ENCODE data around the gene WASF2. TPM values are rescaled to one million over a fixed set of nuclear protein-coding genes. Genes with fewer than 3 reads are reported as not detected.

Gene WASF2
- total RNA-seq, 3 donors from 2014 or later: 41.6 to 93.5 (median 43.2) TPM

GRCh38 chr1:27400082-27400962 is 89.6 kb downstream of the WASF2 start:
- Histone ChIP-seq H3K9me3 (no peaks in the 10 kb centered on the region), H3K27ac (no peak overlapping the region), H3K4me3 (no peak overlapping the region), H3K36me3 (no peaks in the 10 kb centered on the region), H3K4me1 (peaks cover 9 to 39% of the 10 kb centered on the region in 2 donors), H3K27me3 (no peaks in the 10 kb centered on the region)
- TF ChIP-seq POLR2AphosphoS5 (IDR thresholded peaks at IDR 0.05) (no peak), CTCF (IDR thresholded peaks at IDR 0.05) (no peak), POLR2A (IDR thresholded peaks at IDR 0.05) (no peak)
- intact Hi-C loops (cut with DNase I; ENCODE audit: low total_unique reads): no loop called here
- DNase-seq (ENCODE audit: low spot score in 2 of 2): no peak

DNA sequence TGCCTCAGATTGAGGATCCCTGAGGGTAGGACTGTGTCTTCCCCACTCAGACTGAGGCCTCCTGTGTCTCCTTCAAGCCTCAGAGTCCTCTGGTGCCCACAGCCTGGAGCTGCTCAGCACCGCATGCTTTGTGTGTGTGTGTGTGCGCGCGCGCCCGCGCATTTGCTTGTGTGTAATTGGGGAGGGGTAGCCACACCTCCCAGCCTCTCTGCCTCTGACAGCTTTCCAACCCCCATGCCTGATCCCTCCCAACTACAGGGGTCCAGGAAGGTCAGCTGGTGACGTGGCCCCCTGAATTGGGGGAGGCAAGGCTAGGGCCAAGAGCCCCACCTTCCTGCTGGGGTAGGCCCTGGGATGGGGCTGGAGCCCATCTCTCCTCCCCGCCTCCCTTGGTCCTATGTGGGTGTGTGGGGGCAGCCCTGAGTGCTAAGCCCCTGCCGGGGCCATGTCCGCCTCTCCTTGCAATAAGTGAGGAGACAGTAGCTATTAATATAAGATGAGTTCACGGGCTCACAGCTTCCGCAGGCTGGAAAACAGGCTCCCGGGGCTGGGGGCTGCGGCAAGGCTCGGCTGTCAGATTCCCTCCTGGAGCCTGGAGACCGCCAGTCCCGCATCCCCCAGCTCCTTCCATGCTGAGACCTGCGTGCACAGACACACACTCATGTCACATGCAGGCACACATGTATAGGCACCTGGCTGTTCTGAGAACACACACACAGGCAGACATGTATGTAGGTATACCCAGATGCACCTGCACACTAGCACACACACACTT is 90.5 kb downstream of the WASF2 start:
- intact Hi-C loops (cut with DNase I; ENCODE audit: low total_unique reads): loop anchor here (10.0 kb wide), 3 partner anchors 95 to 265 kb away; partner anchors contain the start of gene AHDC1
- H3K27me3 ChIP-seq: no peaks in the 10 kb centered on the region
- H3K36me3 ChIP-seq: no peaks in the 10 kb centered on the region
- H3K9me3 ChIP-seq: no peaks in the 10 kb centered on the region
- no peak overlapping the region for H3K4me3 ChIP-seq
- TF ChIP-seq POLR2AphosphoS5 (IDR thresholded peaks at IDR 0.05): no peak
- TF ChIP-seq CTCF (IDR thresholded peaks at IDR 0.05): no peak
- no peak for TF ChIP-seq POLR2A (IDR thresholded peaks at IDR 0.05)
- peaks cover 9 to 31% of the 10 kb centered on the region in 2 donors for H3K4me1 ChIP-seq
- DNase-seq (ENCODE audit: low spot score in 2 of 2): no peak
- no peak overlapping the region for H3K27ac ChIP-seq

GRCh38 chr1:27398405-27399149 is 91.4 kb downstream of the WASF2 start:
- Histone ChIP-seq H3K27ac (no peak overlapping the region), H3K4me1 (peaks cover 5 to 24% of the 10 kb centered on the region in 2 donors), H3K9me3 (no peaks in the 10 kb centered on the region), H3K4me3 (no peak overlapping the region), H3K36me3 (no peaks in the 10 kb centered on the region), H3K27me3 (no peaks in the 10 kb centered on the region)
- DNase-seq (ENCODE audit: low spot score in 2 of 2): no peak
- intact Hi-C loops (cut with DNase I; ENCODE audit: low total_unique reads): loop anchor here (10.0 kb wide), 3 partner anchors 94 to 266 kb away; partner anchors contain the start of gene AHDC1
- TF ChIP-seq POLR2AphosphoS5 (IDR thresholded peaks at IDR 0.05) (no peak), POLR2A (IDR thresholded peaks at IDR 0.05) (no peak), CTCF (IDR thresholded peaks at IDR 0.05) (no peak)

GRCh38 chr1:27397749-27398148 is 92.2 kb downstream of the WASF2 start:
- DNase-seq (ENCODE audit: low spot score in 2 of 2): no peak
- TF ChIP-seq POLR2A (IDR thresholded peaks at IDR 0.05) (no peak), POLR2AphosphoS5 (IDR thresholded peaks at IDR 0.05) (no peak), CTCF (IDR thresholded peaks at IDR 0.05) (no peak)
- intact Hi-C loops (cut with DNase I; ENCODE audit: low total_unique reads): loop anchor here (10.0 kb wide), 3 partner anchors 93 to 267 kb away; partner anchors contain the start of gene AHDC1
- Histone ChIP-seq H3K27me3 (no peaks in the 10 kb centered on the region), H3K36me3 (no peaks in the 10 kb centered on the region), H3K27ac (no peak overlapping the region), H3K4me3 (no peak overlapping the region), H3K9me3 (no peaks in the 10 kb centered on the region), H3K4me1 (peaks cover 4 to 20% of the 10 kb centered on the region in 2 donors)

Data from breast epithelium (tissue), 4 donors.